A549 (cell line): ENCODE results near the gene PKIG.

ENCODE experiments used
- CBX8 ChIP-seq: fragments of 200-600 bp; sonication (generic); IDR thresholded peaks from 2 replicates; pipeline ENCODE4 v1.6.1; 2016
- CEBPB ChIP-seq, 2 experiments: fragments of >200 bp in 1 of 2; sonication (Bioruptor Twin) in 1 of 2; formaldehyde crosslinking in 1 of 2; IDR thresholded peaks; 2 replicates each; pipeline ENCODE4 v1.6.1; 2012 to 2016
- EP300 ChIP-seq, 2 experiments: fragments of >200 bp; sonication (Bioruptor Twin); formaldehyde crosslinking; IDR thresholded peaks; 2 replicates in 1 of 2; 3 replicates in 1 of 2; pipeline ENCODE4 v1.6.1; 2016 to 2017
- FOSL2 ChIP-seq, 2 experiments: fragments of 450-650 bp in 1 of 2; fragments of >200 bp in 1 of 2; sonication (Bioruptor Twin) in 1 of 2; formaldehyde crosslinking; IDR thresholded peaks; 2 replicates each; pipeline versions ENCODE4 v1.5.0 to v1.6.1; 2016 to 2020; ENCODE audit warnings: mild to moderate bottlenecking in 1 of 2, moderate library complexity in 1 of 2
- JUNB ChIP-seq: fragments of >200 bp; sonication (Bioruptor Twin); formaldehyde crosslinking; IDR thresholded peaks from 2 replicates; pipeline ENCODE4 v1.6.1; 2016
- SMC3 ChIP-seq: fragments of >200 bp; sonication (Bioruptor Twin); formaldehyde crosslinking; IDR thresholded peaks from 3 replicates; pipeline ENCODE4 v1.6.1; 2018; ENCODE audit warnings: inconsistent platforms
- TF ChIP-seq, protein P1 (sequence below): fragments of >200 bp; sonication (Bioruptor Twin); formaldehyde crosslinking; IDR thresholded peaks from 3 replicates; pipeline ENCODE4 v1.5.1; 2016

GRCh38 chr20:44579313-44580081 lies 2.9 kb upstream of the PKIG start:
- TF ChIP-seq FOSL2 (IDR thresholded peaks at IDR 0.05), result no peak
- no peak for TF ChIP-seq FOSL2 (CRISPR knock-in tag; IDR thresholded peaks at IDR 0.05)
- no peak for TF ChIP-seq CEBPB (IDR thresholded peaks at IDR 0.05)
- no peak for TF ChIP-seq JUNB
- TF ChIP-seq CBX8, result no peak
- no peak for TF ChIP-seq EP300 (IDR thresholded peaks at IDR 0.05)
- TF ChIP-seq, protein P1, sequence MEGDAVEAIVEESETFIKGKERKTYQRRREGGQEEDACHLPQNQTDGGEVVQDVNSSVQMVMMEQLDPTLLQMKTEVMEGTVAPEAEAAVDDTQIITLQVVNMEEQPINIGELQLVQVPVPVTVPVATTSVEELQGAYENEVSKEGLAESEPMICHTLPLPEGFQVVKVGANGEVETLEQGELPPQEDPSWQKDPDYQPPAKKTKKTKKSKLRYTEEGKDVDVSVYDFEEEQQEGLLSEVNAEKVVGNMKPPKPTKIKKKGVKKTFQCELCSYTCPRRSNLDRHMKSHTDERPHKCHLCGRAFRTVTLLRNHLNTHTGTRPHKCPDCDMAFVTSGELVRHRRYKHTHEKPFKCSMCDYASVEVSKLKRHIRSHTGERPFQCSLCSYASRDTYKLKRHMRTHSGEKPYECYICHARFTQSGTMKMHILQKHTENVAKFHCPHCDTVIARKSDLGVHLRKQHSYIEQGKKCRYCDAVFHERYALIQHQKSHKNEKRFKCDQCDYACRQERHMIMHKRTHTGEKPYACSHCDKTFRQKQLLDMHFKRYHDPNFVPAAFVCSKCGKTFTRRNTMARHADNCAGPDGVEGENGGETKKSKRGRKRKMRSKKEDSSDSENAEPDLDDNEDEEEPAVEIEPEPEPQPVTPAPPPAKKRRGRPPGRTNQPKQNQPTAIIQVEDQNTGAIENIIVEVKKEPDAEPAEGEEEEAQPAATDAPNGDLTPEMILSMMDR, result no peak
- no peak for TF ChIP-seq SMC3
